GM04504 (cell line): ENCODE measurements around the gene SRSF12.
"Not testable (repeated sequence)": the region's sequence is repeated elsewhere in the genome, so short reads cannot be mapped to it uniquely, and the experiment has no call there.

Experiments
- DNase-seq: peaks from one replicate; pipeline ENCODE4 v3.0.0-alpha.2; 2012; ENCODE audit warnings: low read depth

SRSF12 gene

DNA sequence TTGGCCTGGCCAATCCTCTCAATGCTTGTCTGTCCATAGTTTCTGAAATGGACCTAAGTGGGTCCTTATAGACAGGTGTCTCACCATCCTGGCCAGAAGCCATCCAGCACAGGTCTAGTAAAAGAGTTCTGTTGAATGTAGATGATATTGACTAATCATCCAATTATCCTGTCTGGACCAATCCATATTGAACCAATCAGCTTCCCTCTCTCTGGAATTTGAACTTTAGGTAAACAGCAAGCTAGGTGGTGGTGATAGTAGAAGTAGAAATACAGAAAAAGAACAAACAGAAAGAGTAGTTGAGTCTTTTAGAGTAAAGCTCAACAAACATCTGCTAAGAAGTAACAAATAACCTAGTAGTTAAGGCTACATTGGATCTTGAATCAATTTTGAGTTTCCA is 46.8 kb downstream of the SRSF12 start:
- no peak for DNase-seq

DNA sequence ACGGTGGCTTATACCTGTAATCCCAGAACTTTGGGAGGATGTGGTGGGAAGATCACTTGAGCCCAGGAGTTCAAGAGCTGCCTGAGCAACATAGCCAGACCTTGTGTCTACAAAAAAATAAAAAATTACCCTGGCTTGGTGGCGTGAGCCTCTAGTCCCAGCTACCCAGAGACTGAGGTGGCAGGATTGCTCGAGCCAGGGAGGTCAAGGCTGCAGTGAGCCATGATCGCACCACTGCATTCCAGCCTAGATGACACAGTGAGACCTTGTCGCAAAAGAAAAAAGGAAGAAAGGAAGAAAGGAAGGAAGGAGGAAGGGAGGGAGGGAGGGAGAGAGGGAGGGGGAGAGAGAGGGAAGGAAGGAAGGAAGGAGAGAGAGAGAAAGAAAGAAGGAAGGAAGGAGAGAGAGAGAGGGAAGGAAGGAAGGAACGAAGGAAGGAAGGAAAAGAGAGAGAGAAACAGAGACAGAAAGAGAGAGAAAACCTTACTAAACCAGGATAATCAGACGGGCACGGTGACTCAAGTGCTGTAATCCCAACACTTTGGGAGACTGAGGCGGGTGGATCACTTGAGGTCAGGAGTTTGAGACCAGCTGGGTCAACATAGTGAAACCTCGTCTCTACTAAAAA is 48.2 kb downstream of the SRSF12 start:
- no peak for DNase-seq

DNA sequence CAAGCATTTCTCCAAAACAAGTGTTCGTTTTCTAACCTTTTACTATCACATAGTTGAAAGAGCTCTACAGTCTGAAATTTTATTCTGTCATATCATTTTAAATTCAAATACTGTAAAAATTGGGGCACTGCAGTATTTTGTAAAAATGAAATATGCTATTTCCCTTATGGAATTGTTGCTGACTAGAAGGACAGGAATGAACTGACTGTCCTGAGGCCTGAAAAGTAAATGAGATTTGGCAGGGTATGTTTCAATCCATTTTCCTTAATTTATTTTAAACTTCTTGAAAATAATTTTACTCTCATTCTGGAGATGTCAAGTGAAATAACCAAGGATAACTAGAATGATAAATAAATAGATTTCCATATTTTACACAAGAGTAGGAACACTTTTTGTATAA is 49.2 kb downstream of the SRSF12 start:
- no peak for DNase-seq

DNA sequence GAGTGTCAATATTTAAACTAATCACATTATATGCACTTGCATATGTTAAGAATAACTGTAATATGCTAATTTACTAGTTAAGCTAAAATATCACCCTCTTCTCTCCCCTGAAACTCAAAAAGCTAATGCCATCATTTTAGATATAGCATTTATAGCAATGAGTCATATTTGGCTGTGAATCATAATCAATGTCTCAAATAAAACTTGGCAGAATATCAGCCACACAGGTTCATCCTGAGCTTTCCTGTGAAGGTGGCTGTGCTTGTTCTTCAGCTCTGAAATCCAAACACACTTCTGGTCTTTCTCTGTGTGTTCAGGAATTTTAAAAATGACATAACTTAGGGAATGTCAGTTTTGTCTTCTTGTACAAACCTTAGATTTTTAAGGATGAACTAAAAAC is 50.1 kb downstream of the SRSF12 start:
- DNase-seq = no peak

DNA sequence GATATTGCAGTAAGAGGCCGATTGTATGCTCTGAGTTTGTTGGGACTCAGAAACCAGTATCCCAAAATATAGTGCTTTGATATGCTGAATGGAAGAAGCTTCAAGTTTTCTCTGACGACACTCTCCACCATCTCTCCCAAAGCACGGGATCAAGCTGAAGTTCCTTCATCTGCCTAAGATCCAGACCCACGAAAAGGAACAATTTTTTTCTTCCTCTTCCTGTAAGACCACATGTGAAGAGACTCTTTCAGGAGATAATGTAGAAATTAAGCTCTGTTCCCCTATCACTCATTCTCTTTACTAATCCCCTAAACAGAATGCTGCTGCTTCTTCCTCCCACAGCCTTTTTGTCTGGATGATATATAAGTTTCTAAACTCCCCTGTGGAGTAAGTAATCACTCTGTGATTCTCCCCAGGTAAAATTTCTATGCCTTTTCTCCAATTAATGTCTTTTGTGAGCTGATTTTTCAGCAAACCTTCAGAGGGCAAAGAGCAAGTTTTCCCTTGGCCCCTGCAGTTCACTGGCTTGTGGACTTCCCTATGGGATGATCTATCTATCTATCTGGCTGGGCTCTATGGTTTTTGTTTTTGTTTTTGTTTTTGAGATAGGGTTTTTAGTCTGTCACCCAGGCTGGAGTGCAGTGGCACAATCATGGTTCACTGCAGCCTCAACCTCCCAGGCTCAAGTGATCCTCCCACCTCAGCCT is 50.8 kb downstream of the SRSF12 start:
- no peak for DNase-seq

DNA sequence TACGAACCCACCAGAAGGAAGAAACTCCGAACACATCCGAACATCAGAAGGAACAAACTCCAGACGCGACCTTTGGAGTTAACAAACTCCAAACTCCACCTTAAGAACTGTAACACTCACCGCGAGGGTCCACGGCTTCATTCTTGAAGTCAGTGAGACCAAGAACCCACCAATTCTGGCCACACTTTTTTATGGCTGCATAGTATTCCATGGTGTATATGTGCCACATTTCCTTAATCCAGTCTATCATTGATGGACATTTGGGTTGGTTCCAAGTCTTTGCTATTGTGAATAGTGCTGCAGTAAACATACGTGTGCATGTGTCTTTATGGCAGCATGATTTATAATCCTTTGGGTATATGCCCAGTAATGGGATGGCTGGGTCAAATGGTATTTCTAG is 51.8 kb downstream of the SRSF12 start:
- DNase-seq = not testable (repeated sequence)

DNA sequence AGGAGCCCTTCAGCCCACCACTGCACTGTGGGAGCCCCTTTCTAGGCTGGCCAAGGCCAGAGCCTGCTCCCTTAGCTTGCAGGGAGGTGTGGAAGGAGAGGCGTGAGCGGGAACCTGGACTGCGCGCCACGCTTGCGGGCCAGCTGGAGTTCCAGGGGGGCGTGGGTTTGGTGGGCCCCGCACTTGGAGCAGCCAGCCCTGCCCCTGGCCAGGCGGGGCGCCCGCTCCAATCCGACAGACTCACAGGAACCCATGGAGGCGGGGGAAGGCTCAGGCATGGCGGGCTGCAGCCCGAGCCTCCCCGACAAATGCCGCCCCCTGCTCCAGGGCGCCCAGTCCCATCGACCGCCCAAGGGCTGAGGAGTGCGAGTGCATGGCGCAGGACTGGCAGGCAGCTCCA is 52.9 kb downstream of the SRSF12 start:
- DNase-seq = not testable (repeated sequence)

DNA sequence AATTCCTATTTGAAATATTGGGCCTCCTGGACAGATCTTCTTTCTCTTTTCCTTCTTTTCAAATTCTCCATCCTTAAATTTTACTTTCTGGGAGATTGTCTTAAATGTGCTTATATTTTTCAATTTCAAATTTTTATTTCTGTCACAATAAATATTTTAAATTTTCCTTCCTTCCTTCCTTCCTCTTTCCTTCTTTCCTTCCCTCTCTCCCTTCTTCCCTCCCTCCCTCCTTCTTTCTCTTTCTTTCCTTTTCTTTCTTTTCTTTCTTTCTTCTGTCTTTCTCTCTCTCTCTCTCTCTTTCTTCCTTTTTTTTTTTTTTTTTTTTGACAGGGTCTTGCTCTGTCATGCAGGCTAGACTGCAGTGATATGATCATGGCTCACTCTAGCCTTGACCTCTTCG is 54.0 kb downstream of the SRSF12 start:
- no peak for DNase-seq

DNA sequence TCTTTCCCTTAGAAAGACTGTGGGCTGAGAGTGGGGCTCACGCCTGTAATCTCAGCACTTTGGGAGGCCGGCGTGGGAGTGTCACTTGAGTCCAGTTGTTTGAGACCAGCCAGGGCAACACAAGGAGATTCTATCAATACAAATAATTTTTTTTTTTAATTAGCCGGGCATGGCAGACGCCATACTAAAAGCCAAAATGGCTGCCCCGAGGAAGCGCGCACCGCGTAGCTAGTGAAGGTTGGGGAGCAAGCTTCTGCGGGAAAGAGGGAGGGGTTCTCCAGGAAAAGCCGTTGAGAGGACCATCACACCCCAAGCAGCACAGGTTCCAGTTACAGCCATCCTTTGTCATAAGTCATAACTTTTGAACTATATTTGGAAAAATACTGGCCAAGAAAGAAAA is 58.6 kb downstream of the SRSF12 start:
- no peak for DNase-seq

DNA sequence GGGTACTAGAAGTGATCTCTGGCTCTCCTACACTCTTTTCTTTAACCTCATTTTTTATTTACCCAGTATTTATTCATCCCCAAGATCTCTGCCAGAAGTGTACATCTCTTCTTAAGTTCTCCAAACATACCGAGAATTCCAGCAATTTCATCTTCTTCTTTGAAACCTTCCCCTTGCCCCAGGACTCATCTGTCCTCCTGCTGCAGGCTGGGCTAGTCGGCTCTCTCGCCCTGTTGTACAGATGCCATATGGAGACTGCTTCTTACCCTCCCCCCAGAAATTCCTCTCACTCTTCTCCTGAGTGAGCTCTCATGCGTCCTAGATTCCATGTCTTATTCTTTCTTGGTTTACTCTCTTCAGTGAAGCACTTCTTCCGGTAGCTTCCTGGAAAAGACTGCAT is 59.2 kb downstream of the SRSF12 start:
- no peak for DNase-seq

DNA sequence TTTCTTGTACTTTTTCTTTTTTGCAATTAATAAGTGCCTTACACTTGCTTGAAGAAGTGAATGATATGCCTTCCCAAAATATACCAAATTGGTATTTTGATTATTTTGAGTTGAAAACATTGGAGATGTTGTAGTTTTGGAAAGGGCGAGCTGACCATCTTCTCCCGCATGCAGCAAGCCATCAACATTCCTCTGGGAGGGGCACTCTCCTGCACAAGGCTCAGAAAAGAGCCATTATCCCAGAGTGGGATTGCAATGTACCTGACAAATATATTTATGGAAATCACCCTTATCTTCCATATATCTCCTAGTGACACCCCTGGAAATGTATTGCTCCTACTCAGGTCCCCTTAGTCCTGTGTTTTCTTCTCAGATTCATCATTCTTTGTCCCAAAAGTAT is 60.1 kb downstream of the SRSF12 start:
- DNase-seq = no peak

DNA sequence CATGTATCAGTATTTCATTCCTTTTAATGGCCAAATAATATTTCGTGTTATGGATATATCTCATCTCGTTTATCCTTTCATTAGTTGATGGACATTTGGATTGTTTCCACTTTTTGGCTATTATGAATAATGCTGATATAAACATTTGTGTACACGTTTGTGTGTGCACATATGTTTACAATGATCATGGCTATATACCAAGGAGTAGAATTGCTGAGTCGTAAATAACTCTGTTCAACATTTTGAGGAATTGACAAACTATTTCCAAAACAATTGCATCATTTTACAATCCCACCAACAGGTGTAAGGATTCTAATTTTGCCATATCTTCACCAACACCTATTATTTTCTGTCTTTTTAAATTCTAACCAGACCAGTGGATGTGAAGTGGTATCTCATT is 63.7 kb downstream of the SRSF12 start:
- no peak for DNase-seq

DNA sequence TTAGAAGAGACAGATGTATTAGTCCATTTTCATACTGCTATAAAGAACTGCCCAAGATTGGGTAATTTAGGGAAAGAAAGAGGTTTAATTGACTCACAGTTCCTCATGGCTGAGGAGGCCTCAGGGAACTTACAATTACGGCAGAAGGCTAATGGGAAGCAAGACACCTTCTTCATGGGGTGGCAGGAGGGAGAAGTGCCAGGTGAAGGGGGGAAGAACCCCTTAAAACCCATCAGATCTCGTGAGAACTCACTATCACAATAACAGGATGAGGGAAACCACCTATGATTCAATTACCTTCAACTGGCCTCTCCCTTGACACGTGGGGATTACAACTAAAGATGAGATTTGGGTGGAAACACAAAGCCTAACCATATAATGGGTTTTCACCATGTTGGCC is 66.2 kb downstream of the SRSF12 start:
- DNase-seq = no peak

DNA sequence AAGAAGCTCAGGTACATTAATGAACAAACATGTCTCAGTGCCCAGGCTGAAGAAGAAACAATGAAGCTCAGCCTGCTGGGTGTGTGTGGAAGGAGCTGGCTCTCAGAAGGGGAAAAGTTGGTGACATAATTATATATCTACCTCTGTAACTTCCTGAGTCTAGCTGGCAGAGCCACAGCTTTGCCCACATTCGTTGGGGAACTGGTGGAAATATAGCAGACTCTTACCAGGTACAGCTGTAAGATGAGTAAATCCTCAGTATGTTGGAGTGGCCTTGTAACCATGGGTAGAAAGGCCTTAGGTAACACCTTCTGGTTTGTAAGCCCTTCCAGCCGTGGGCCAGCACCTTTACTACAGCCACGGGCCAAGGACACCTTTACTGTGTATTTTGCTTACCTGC is 67.2 kb downstream of the SRSF12 start:
- no peak for DNase-seq

DNA sequence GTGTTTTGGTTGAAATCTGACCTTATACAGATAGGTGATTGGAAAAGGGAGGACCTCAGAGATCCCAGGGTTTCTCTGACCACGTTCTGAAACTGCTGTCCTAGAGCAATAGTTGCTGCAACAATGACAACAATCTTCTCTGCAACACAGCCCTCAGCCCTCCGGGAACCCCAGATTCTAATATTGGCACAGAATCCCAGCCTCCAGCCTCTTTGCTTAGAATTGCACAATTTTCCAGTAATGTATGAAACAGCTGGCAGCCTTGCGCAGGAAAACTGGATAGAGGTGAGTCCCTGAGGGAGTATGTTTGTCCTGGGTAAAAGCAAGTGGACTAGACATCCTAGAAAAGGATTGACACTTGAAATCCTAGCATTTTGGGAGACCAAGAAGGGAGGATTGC is 67.7 kb downstream of the SRSF12 start:
- no peak for DNase-seq

DNA sequence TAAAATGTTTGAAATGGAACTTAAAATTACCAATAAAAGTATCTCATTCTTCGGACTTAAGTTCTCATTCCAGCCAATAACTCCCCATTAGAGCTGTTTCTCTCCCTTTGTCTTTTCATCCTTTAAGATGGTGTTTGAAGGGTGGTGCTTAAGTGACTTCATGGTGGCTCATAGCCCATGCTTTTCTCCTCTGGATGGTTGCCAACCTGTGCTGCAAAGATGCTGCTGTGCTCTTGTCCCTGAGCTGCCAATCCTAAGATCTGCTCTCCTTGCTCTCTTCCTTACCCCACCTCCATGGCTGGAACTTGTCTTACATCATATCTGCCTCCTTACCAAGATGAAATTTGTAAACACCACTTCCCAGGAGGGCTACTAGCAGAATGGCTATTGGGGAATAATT is 68.9 kb downstream of the SRSF12 start:
- DNase-seq = no peak

DNA sequence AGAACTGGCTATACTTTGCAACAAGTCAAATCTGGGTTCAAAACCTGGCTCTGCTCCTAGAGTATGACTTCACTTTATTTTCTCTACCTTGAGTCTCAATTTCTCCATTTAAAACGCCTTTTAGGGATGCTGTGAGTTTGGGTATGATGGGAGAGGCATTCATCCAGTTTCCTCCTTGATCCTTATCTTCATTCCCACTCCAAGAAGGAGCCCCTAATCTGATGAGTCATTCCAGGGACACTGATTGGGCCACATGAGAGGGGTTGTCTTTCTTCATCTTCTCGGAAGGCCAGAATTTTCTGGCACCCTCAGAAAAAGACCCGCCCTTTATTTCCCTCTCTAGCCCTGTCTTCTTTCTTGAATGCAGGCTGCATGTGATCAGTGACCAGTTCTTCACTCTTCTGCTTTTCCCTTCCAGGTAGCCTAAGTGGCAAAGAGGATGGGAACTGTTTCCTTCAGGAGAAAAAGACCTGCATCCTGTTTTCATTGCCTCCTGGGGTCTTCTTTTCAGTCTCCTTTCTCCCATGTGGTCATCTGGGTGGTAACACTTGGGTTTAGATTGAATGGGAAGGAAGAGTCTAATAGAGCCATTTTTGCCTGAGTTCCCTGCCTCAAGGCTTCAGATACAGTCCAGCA is 69.5 kb downstream of the SRSF12 start:
- no peak for DNase-seq

DNA sequence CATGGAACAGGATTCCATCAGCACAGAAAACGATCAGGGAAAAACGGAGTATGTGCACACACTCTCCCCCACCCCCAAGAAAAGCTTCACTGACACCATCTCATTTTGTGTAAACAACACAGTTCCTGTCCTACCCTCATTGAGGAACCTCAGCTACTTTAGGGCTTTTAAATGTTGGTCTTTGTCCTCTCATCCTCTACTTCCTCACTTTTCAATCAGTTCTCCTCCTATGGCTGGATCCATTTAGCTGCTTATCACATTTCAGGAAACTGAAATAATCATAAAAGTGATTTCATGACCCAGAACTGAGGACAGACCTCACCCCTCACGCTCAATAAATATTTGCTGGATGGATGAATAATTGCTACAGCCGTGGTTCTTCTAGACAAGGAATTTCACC is 70.4 kb downstream of the SRSF12 start:
- DNase-seq = no peak
